GM18499 (cell line): ENCODE data around the gene RNU1-3.
"Not testable (repeated sequence)": the region's sequence is repeated elsewhere in the genome, so short reads cannot be mapped to it uniquely, and the experiment has no call there.

Experiments used
- ATAC-seq: cut with Tn5 transposase; IDR thresholded peaks from one replicate; pipeline ENCODE4 v1.9.1; 2021; ENCODE audit warnings: moderate number of reproducible peaks; ENCODE audit not compliant: insufficient read depth, unreplicated experiment

Gene RNU1-3

GRCh38 chr1:16641159-16641975 lies 25.4 kb downstream of the RNU1-3 start:
- not testable (repeated sequence) for ATAC-seq

- ATAC-seq: not testable (repeated sequence)
These were observed 27.4 kb downstream of the RNU1-3 start for GRCh38 chr1:16639091-16640031.

DNA sequence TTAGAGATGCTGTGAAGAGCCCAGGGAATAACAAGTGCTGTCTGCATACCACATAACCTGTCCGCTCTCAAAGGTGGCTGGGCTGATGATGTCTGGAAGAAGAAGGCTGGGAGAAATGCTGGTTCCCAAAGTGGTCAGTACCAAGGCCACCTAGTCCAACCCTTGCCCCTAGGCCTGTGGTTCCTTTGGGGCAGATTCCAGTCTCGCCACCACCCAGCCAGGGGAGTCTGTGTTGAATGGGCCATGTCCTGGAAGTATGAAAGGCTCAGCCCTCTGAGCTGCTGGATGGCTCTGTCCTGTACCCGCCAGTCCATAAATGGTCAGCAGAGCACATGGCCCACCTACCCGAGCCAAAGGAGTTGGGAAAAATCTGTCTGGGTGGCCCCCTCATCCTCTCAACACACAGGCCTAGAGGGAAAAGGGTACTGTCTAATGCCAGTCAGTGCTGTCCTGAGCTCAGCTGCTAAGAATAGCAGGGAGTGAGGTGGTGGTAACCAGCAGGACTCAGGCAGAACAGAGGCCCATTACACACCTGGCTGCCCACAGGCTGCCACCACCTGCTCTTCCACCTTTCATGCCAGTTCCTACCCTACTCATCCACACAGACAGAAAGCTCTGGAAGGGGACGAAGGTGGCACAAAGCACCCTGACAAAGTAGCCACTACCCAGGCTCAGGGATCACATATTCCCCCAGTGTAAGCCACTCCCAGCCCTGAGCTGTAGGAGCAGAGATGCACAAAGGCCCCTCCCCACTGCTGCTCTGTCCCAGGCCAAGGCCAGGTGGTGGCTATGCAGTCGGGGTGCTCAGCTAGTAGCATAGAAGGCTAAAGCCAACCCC lies 28.6 kb downstream of the RNU1-3 start:
- ATAC-seq: not testable (repeated sequence)

DNA sequence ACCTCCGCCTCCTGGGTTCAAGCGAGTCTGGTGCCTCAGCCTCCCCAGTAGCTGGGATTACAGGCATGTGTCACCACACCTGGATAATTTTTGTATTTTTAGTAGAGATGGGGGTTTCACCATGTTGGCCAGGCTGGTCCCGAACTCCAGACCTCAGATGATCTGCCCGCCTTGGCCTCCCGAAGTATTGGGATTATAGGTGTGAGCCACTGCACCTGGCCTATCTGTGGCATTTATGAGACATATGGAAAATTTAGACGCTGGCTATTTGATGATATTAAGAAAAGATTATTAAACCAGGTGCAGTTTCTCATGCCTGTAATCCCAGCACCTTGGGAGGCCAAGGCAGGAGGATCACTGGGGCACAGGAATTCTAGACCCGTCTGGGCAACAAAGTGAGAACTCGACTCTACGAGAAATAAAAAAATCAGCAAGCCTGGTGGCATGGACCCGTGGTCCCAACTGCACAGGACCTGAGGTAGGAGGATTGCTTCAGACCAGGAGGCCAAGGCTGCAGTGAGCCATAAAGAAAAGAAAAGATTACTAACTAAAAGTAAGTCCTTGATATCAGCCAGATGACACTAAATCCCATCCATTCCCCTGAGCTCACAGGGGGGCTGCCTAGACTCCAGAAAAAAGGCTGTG lies 30.1 kb downstream of the RNU1-3 start:
- not testable (repeated sequence) for ATAC-seq

- not testable (repeated sequence) for ATAC-seq
These were observed 30.8 kb downstream of the RNU1-3 start for GRCh38 chr1:16635959-16636358.

DNA sequence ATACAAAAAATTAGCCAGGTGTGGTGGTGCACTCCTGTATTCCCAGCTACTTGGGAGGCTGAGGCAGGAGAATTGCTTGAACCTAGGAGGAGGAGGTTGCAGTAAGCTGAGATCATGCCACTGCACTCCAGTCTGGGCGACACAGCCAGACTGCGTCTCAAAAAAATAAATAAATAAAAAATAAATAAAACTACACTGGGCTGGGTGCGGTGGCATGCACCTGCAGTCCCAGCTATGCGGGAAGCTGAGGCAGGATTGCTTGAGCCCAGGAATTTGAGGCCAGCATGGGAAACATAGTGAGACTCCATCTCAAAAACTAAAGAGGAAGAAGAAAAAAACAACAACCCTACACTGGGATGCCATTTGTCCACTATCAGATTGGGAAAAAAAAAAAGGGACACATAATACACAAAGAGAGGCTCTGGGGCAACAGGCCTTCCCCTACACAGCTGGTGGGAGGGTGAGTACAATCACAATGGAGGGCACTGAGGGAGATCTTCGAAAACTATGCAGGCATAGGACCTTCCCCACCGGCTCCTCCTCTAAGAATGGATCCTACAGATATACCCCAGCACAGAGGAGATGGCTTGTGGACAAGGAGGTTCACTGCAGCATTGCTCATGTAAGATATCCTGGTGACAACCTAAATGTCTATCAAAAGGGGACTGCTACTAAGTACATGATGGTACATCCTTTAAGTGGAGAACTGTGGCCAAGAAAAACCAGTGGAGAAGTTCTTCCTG lies 33.0 kb downstream of the RNU1-3 start:
- ATAC-seq: not testable (repeated sequence)

DNA sequence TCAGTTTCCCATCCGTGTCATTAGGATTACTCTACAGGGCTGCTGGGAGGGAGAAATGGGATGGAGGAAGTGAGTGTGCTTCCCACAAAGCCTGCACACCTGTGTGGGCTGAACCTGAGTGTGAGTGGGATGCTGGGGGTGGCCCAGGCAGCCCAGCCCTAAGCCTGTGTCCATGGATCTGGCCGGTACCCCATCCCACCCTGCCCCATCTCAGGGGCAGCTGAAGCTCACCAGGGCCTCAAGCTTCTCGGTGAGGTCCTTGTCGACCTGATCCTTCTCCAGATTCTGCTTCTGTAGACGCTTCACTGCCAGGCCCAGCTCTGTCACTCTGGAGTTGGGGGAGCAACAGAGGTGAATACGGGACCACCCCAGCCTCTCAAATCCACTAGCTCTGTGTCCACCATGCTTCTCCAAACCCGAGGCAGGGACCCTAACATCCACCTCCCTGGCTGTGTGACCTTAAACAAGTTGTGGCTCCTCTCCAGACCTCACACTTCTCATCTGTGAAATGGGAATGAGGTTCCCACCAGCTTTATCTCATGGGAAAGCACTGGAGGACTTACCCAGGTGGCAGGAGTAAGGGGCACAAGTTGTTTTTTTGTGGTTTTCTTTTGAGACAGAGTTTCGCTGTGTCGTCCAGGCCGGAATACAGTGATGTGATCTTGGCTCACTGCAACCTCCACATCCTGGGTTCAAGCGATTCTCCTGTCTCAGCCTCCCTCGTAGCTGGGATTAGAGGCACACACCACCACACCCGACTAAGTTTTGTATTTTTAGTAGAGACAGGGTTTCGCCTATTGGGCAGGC lies 34.5 kb downstream of the RNU1-3 start:
- ATAC-seq: not testable (repeated sequence)

DNA sequence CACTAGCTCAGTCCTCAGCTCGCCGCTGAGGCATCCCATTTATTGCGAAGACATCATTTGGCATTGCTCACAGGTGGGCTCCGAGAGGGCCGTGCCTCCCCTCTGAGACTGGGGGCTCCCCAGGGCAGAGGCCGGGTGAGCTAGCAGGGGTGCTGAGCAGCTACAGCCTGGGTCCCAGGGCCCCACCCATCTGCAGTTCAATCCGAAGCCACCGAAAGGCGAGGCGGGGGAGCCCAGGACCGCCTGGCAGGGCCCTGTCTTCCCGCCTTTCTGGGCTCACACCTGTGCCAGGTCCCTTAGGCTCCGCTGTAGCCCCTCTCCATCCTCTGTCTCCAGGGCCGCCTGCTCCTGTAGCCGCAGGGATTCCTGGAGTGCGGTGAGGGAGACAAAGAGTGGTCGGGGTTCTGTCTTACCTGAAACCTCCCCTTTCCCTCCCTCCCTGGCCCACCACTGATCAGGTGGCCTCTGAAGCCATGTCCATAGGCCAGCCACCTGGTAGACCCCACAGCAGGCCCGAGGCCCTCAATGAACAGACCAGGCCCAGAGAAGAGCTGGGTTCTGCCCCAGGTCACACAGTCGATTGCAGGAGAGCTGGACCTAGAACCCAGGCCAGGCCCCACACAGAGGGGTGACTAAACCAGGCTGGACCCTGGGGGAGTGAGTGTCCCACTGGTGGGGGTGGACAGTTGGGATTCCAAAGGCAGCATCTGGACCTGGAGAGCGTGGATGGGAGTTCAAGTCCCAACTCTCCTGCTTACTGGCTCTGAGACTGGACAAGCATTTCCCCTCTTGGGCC lies 35.3 kb downstream of the RNU1-3 start:
- no peak for ATAC-seq

GRCh38 chr1:16630661-16631247 lies 36.0 kb downstream of the RNU1-3 start:
- ATAC-seq: no peak

GRCh38 chr1:16629916-16630530 lies 36.7 kb downstream of the RNU1-3 start:
- not testable (repeated sequence) for ATAC-seq

DNA sequence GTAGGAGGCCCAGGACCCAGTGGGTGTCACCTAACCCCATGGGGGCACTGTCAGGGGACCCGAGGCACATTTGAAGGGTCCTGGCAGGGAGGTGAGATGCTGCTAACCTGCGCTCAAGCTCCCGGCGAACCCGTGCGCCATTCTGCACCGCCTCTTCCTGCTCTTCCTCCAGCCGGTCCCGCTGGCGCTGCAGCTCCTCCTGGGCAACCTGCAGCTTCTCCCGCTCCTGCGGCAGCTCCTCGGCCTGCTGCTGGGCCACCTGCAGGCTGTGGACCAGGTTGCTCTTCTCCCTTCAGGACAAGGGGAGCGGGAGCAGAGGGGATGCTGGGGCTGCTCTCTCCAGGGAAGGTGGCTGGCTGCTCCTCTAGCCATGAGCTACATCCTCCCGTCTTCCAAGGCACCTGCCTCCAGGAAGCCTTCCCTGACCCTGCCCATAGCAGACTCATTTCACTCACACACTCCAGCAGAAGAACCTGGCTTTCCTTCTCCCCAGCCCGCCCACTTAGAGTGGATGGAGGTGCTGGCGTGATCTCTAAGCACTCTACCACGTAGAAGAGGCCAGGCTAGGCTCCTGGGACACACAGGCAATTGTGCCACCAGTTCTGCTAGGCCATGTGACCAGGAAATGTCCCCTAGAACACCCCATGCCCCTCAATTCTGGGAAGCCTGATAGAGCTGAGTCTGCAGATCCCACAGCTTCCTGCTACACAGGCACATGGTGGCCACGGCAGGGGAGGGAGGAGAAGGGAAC lies 38.2 kb downstream of the RNU1-3 start:
- no peak for ATAC-seq

- ATAC-seq: not testable (repeated sequence)
These were observed 40.3 kb downstream of the RNU1-3 start for GRCh38 chr1:16626409-16626983.

GRCh38 chr1:16625497-16626408 lies 41.0 kb downstream of the RNU1-3 start:
- ATAC-seq: no peak
